HG03097 (cell line): ENCODE results near the gene BPIFB1.

Experiments
- ATAC-seq: cut with Tn5 transposase; IDR thresholded peaks from one replicate; pipeline ENCODE4 v1.9.1; 2021; ENCODE audit not compliant: unreplicated experiment, low FRiP score

BPIFB1 gene

GRCh38 chr20:33353013-33353402 is 70.0 kb downstream of the BPIFB1 start:
- ATAC-seq, result no peak
